Memory B cell (primary cell): ENCODE measurements around the gene TMEM204.

ENCODE experiments used
- ATAC-seq: fragments of 150-1000 bp; cut with Tn5 transposase; 2 replicates; pipeline ENCODE4 v1.10.0; 2021; ENCODE audit warnings: low read depth, mild to moderate bottlenecking, moderate library complexity
- DNase-seq, 2 donors: peaks; one replicate each; pipeline ENCODE4 v3.0.0; 2022; ENCODE audit warnings: low spot score in 2 of 2
- H3K27ac Mint-ChIP-seq: one replicate; pipeline ENCODE4 v1.8.0; 2022; ENCODE audit warnings: mild to moderate bottlenecking, moderate library complexity, mixed read lengths
- H3K27me3 Mint-ChIP-seq: one replicate; pipeline ENCODE4 v1.8.0; 2022; ENCODE audit warnings: mixed read lengths
- H3K36me3 Mint-ChIP-seq: one replicate; pipeline ENCODE4 v1.8.0; 2022; ENCODE audit warnings: mild to moderate bottlenecking, mixed read lengths
- H3K4me1 Mint-ChIP-seq: one replicate; pipeline ENCODE4 v1.8.0; 2022; ENCODE audit warnings: mixed read lengths
- H3K4me3 Mint-ChIP-seq: one replicate; pipeline ENCODE4 v1.8.0; 2022; ENCODE audit warnings: mild to moderate bottlenecking, moderate library complexity, mixed read lengths
- H3K9me3 Mint-ChIP-seq: one replicate; pipeline ENCODE4 v1.8.0; 2022; ENCODE audit warnings: mixed read lengths

Gene TMEM204

DNA sequence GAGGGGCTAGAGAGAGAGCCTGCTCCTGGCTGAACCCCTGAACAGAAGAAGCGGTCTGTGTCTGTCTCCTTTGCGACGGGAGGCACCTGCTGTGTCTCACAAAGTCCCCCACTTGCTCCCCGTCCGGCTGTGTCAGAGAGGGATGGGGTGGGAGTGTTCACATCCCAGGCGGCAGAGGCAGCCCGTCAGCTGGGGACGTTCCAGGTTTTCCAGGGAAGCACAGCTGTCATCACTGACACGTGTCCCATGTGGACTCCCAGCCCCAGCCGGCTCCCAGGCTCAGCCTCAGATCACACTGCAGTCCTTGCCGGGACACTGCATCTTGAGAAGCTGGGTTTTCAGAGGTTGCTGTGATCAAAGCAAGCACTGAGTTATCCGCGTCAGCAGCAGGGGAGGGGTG, 38.8 kb upstream of the TMEM204 start:
- Mint-ChIP-seq H3K4me1 (peaks cover 16% of the 10 kb centered on the region), H3K36me3 (peaks cover 8% of the 10 kb centered on the region), H3K4me3 (peak overlapping the region; percentile 96), H3K27ac (no peak overlapping the region), H3K9me3 (no peaks in the 10 kb centered on the region), H3K27me3 (no peaks in the 10 kb centered on the region)
- ATAC-seq (no peak), DNase-seq (no peak)

DNA sequence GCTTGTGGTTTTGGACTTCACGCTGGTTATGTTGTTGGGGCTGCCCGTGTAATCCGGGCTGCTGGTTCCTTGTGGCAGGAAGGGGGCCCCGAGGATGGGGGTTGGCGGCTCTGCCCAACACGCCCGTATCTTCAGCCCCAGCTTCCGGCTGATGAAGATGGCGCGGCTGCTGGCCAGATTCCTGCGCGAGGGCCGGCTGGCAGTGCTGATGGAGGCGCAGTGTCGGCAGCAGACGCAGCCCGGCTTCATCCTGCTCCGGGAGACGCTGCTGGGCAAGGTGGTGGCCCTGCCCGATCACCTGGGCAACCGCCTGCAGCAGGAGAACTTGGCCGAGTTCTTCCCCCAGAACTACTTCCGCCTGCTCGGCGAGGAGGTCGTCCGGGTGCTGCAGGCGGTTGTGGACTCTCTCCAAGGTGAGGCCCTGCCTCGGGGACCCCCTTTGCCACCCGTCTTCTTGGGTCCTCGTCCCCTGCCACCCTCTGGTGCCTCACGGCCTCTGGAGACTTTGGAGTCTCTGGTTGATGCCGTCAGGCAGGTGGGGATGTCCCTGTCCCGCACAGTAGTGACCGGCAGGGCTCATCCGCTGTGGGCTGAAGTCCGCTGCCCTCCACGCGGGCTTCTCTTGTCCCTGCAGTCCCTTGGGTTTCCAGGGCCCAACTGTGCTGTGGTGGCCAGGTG, 38.1 kb upstream of the TMEM204 start:
- no peak for DNase-seq
- no peak for ATAC-seq
- Mint-ChIP-seq H3K4me1 (peaks cover 16% of the 10 kb centered on the region), H3K27ac (no peak overlapping the region), H3K36me3 (peaks cover 8% of the 10 kb centered on the region), H3K27me3 (no peaks in the 10 kb centered on the region), H3K9me3 (no peaks in the 10 kb centered on the region), H3K4me3 (no peak overlapping the region)

GRCh38 chr16:1495889-1496262, 37.6 kb upstream of the TMEM204 start:
- Mint-ChIP-seq H3K27ac (no peak overlapping the region), H3K36me3 (peaks cover 8% of the 10 kb centered on the region)

GRCh38 chr16:1496464-1496863, 37.0 kb upstream of the TMEM204 start:
- peaks cover 14% of the 10 kb centered on the region for H3K4me1 Mint-ChIP-seq
- ATAC-seq (no peak), DNase-seq (no peak)
- H3K9me3 Mint-ChIP-seq, result no peaks in the 10 kb centered on the region
- no peak overlapping the region for H3K27ac Mint-ChIP-seq
- no peak overlapping the region for H3K4me3 Mint-ChIP-seq
- H3K27me3 Mint-ChIP-seq, result no peaks in the 10 kb centered on the region
- H3K36me3 Mint-ChIP-seq, result peaks cover 8% of the 10 kb centered on the region

More at GRCh38 chr16:1495889-1496262, 37.6 kb upstream of the TMEM204 start:
- peaks cover 16% of the 10 kb centered on the region for H3K4me1 Mint-ChIP-seq
- no peak for ATAC-seq
- no peaks in the 10 kb centered on the region for H3K27me3 Mint-ChIP-seq
- no peaks in the 10 kb centered on the region for H3K9me3 Mint-ChIP-seq
- no peak overlapping the region for H3K4me3 Mint-ChIP-seq
- no peak for DNase-seq

- DNase-seq (no peak), ATAC-seq (no peak)
- Mint-ChIP-seq H3K27ac (no peak overlapping the region), H3K36me3 (peaks cover 11% of the 10 kb centered on the region), H3K4me3 (no peak overlapping the region), H3K9me3 (no peaks in the 10 kb centered on the region), H3K27me3 (no peaks in the 10 kb centered on the region), H3K4me1 (peaks cover 13% of the 10 kb centered on the region)
Measured at GRCh38 chr16:1497014-1497598, 36.4 kb upstream of the TMEM204 start.

DNA sequence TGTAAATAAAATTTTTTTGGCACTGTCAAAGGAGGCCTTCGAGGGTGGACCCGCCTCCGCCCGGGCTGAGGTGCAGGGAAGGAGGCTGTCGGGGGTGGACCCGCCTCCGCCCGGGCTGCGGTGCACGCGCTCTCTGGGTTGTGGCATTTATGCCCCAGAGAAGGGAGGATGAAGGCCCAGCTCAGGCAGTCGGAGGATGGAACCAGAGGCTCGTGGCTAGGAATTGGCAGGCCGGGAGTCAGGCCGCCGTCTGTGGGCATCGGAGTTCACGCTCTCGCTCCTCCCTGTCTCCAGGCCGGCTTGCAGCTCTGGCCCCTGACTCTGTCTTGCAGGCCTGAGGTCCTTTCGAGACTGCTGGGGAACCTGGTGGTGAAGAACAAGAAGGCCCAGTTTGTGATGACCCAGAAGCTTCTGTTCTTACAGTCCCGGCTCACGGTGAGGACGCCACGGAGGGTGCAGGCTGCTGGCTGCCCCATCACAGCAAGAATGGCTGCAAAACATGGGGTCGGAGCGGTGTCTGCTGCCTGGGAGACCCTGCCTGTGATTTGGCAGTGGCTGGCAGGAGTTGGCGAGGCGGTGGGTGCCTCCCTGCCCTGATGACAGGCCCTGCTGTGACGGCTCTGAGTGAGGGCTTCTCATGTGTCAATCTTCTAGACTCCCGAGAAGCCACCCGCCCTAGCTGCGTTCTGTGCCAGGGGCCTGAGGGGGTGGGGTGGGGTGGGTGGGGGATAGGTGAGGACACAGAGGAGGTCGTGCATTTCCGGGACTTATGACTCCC, 34.4 kb upstream of the TMEM204 start:
- peaks cover 14% of the 10 kb centered on the region for H3K36me3 Mint-ChIP-seq
- H3K27ac Mint-ChIP-seq, result no peak overlapping the region
- no peak overlapping the region for H3K4me3 Mint-ChIP-seq
- H3K27me3 Mint-ChIP-seq, result no peaks in the 10 kb centered on the region
- no peaks in the 10 kb centered on the region for H3K9me3 Mint-ChIP-seq
- H3K4me1 Mint-ChIP-seq, result peaks cover 1% of the 10 kb centered on the region
- no peak for DNase-seq
- ATAC-seq, result no peak

- no peaks in the 10 kb centered on the region for H3K9me3 Mint-ChIP-seq
- ATAC-seq (no peak), DNase-seq (no peak)
- peaks cover 14% of the 10 kb centered on the region for H3K36me3 Mint-ChIP-seq
- H3K4me1 Mint-ChIP-seq, result no peaks in the 10 kb centered on the region
- no peak overlapping the region for H3K27ac Mint-ChIP-seq
- no peaks in the 10 kb centered on the region for H3K27me3 Mint-ChIP-seq
- no peak overlapping the region for H3K4me3 Mint-ChIP-seq
Measured at GRCh38 chr16:1499756-1500464, 33.6 kb upstream of the TMEM204 start.

DNA sequence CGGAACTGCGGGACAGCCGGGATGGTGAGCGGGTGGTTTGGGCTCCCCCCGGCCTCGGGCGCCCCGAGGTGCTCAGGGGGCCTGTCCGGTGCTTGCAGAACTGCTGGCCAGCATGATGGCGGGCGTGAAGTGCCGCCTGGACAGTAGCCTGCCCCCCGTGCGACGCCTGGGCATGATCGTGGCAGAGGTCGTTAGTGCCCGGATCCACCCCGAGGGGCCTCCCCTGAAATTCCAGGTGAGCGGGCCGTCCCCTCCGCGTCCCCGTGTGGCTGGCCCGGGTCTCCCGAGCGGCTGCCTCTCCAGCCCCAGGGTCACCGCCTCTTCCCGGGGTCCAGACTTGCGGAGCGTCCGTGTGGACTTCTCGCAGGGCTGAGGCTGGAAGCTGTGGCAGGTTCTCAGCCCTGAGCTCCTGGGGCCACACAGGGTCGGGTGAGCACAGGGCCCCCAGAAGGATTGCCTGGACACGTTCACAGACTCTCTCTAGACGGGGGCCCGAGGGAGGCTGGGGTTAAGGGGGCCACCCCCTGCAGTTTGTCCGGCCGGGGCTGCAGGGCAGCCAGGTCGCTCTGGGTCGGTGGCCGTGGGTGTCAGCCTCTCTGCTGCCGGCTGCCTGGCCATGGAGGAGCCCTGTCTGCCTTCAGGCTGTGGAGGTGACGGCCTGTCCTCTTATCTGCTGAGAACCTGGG, 32.9 kb upstream of the TMEM204 start:
- no peaks in the 10 kb centered on the region for H3K4me1 Mint-ChIP-seq
- no peaks in the 10 kb centered on the region for H3K9me3 Mint-ChIP-seq
- DNase-seq (no peak), ATAC-seq (no peak)
- H3K4me3 Mint-ChIP-seq, result no peak overlapping the region
- H3K27me3 Mint-ChIP-seq, result no peaks in the 10 kb centered on the region
- peaks cover 14% of the 10 kb centered on the region for H3K36me3 Mint-ChIP-seq
- H3K27ac Mint-ChIP-seq, result no peak overlapping the region

DNA sequence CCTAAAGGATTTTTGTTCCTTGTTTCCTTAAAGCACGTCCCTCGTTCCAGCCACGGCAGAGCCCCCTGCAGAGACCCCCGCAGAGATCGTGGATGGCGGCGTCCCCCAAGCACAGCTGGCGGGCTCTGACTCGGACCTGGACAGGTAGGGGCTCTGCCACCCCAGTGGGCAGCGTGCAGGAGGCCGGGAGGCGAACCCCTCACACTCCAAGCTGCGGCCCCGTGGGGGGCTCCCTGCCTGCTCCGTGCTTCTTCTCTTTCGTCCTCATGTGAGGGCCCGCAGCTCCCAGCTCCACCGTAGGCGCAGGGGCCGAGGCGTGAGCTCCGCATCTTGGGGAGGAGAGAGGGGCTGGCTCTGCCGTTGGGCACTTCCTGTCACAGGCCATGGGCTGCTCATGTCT, 31.8 kb upstream of the TMEM204 start:
- ATAC-seq (no peak), DNase-seq (no peak)
- Mint-ChIP-seq H3K4me1 (no peaks in the 10 kb centered on the region), H3K36me3 (peaks cover 14% of the 10 kb centered on the region), H3K27ac (no peak overlapping the region), H3K27me3 (no peaks in the 10 kb centered on the region), H3K9me3 (no peaks in the 10 kb centered on the region), H3K4me3 (no peak overlapping the region)

GRCh38 chr16:1502092-1503004, 31.1 kb upstream of the TMEM204 start:
- H3K36me3 Mint-ChIP-seq, result peaks cover 14% of the 10 kb centered on the region

DNA sequence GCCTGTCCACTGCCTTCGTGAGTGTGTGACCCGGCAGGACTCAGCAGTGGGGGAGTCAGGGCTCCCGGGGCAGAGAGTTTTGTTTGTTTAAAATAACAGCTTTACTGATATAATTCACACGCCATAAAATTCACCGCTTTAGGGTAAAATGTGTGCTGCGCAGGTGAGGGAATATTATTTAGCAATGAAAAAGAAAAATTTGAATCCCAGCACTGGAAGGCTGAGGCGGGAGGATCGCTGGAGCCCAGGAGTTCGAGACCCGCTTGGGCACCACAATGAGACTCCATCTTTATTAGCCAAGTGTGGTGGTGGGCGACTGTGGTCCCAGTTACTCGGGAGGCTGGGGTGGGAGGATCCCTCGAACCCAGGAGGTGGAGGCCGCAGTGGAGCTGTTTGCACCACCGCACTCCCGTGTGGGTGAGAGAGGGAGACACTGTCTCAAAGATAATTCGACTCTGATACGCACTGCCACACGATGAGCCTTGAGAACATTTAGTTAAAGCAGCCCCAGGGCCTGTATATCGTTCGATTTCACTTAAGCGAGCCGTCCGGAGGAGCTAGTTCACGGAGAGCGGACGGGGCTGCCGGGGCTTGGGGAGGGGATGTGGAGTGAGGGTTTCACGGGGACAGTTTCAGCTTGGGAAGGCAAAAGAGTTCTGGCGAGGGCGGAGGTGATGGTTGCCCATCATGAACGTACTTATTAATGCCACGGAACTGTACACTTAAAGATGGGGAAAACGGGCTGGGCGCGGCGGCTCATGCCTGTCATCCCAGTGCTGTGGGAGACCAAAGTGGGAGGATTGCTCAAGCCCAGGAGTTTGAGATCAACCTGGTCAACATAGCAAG, 30.1 kb upstream of the TMEM204 start:
- Mint-ChIP-seq H3K36me3 (peaks cover 11% of the 10 kb centered on the region), H3K27ac (no peak overlapping the region), H3K9me3 (no peaks in the 10 kb centered on the region), H3K4me1 (no peaks in the 10 kb centered on the region), H3K4me3 (no peak overlapping the region), H3K27me3 (no peaks in the 10 kb centered on the region)
- ATAC-seq (no peak), DNase-seq (no peak)

More at GRCh38 chr16:1502092-1503004, 31.1 kb upstream of the TMEM204 start:
- no peak overlapping the region for H3K27ac Mint-ChIP-seq
- no peak for DNase-seq
- no peaks in the 10 kb centered on the region for H3K27me3 Mint-ChIP-seq
- H3K4me3 Mint-ChIP-seq, result no peak overlapping the region
- no peaks in the 10 kb centered on the region for H3K4me1 Mint-ChIP-seq
- no peak for ATAC-seq
- H3K9me3 Mint-ChIP-seq, result no peaks in the 10 kb centered on the region

DNA sequence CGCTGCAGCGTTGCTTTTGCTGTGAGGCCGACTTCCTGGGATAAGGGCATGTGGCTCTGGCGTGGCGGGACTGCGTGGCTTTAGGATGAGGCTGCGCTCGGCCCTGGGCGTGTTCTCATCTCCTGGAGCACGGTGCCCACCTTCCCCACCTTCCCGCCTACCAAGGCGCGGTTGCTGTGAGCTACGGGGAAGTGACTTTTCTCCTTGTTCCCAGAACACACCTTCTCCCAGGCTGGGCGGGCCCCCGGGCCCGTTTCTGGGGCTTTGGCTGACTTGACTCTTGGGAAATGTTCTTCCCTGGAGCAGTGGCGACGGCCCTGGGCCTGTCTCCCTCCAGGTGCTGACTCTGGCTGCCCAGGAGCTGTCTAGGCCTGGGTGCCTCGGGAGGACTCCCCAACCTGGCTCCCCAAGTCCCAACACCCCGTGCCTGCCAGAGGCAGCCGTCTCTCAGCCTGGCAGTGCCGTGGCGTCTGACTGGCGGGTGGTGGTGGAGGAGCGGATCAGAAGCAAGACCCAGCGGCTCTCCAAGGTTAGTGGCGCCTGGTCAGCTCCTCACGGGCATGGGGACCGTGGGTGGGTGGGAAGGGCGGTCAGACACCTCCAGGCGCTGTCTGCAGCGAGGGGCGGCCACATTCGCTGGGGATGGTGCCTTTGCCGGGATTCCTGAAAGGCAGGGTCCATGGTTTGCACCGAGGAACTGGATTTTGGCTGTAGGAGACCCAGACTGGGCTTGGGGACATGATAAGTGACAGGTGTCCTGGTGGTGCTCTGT, 28.2 kb upstream of the TMEM204 start:
- Mint-ChIP-seq H3K4me3 (no peak overlapping the region), H3K27me3 (no peaks in the 10 kb centered on the region), H3K36me3 (peaks cover 11% of the 10 kb centered on the region), H3K4me1 (no peaks in the 10 kb centered on the region), H3K9me3 (no peaks in the 10 kb centered on the region), H3K27ac (no peak overlapping the region)
- no peak for ATAC-seq
- DNase-seq, result no peak
